HUES48 (cell line): ENCODE results near the gene P3H4.
A peak's percentile ranks its signal among the peaks of the same experiment; 100 is the strongest.
"Not testable (repeated sequence)": the region's sequence is repeated elsewhere in the genome, so short reads cannot be mapped to it uniquely, and the experiment has no call there.

Experiments
- H3K27ac ChIP-seq: one replicate; pipeline ENCODE4 v1.7.0; 2013; ENCODE audit warnings: low read depth, low read length, inconsistent platforms
- H3K27me3 ChIP-seq: 2 replicates; pipeline ENCODE4 v1.6.1; 2013; ENCODE audit warnings: mild to moderate bottlenecking, low read length; ENCODE audit not compliant: control insufficient read depth, insufficient read depth
- H3K36me3 ChIP-seq: 2 replicates; pipeline ENCODE4 v1.6.1; 2013; ENCODE audit warnings: low read length; ENCODE audit not compliant: control insufficient read depth, insufficient read depth
- H3K4me1 ChIP-seq: 2 replicates; pipeline ENCODE4 v1.6.1; 2013; ENCODE audit warnings: mild to moderate bottlenecking, low read length; ENCODE audit not compliant: control insufficient read depth, insufficient read depth
- H3K4me3 ChIP-seq: 2 replicates; pipeline ENCODE4 v1.5.1; 2013; ENCODE audit warnings: mild to moderate bottlenecking, low read depth, low read length
- H3K9ac ChIP-seq: 2 replicates; pipeline ENCODE4 v1.6.1; 2013; ENCODE audit warnings: mild to moderate bottlenecking, low read depth, low read length, moderate library complexity
- H3K9me3 ChIP-seq: 2 replicates; pipeline ENCODE4 v1.6.1; 2013; ENCODE audit warnings: low read length; ENCODE audit not compliant: control insufficient read depth, insufficient read depth

The P3H4 gene

DNA sequence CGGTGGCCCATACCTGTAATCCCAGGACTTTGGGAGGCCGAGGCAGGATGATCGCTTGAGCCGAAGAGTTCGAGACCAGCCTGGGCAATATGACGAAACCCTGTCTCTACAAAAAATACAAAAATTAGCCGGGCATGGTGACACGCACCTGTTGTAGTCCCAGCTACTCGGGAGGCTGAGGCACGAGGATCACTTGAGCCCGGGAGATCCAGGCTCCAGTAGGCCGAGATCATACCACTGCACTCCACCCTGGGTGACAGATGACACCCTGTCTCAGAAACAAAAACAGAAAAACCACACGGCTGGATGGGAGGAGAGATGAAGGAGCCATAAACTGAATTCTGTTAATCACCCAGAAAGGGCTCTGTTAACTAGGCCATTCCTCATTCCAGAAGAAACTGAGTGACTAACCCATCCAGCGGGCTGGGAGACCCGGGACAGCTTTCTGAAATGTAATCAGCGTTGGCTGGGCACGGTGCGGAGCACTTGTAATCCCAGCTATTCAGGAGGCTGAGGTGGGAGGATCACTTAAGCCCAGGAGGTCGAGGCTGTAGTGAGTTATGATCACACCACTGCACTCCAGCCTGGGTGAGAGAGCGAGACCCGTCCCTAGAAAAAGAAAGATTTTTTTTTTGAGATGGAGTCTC, 24.9 kb upstream of the P3H4 start:
- Histone ChIP-seq H3K27ac (no peak overlapping the region), H3K27me3 (peaks cover 7% of the 10 kb centered on the region), H3K4me1 (peaks cover 6% of the 10 kb centered on the region; the same call in 1 of the 2 replicates), H3K9me3 (no peaks in the 10 kb centered on the region), H3K36me3 (peaks cover 19% of the 10 kb centered on the region), H3K9ac (no peak overlapping the region), H3K4me3 (peak overlapping the region; percentile 83)

DNA sequence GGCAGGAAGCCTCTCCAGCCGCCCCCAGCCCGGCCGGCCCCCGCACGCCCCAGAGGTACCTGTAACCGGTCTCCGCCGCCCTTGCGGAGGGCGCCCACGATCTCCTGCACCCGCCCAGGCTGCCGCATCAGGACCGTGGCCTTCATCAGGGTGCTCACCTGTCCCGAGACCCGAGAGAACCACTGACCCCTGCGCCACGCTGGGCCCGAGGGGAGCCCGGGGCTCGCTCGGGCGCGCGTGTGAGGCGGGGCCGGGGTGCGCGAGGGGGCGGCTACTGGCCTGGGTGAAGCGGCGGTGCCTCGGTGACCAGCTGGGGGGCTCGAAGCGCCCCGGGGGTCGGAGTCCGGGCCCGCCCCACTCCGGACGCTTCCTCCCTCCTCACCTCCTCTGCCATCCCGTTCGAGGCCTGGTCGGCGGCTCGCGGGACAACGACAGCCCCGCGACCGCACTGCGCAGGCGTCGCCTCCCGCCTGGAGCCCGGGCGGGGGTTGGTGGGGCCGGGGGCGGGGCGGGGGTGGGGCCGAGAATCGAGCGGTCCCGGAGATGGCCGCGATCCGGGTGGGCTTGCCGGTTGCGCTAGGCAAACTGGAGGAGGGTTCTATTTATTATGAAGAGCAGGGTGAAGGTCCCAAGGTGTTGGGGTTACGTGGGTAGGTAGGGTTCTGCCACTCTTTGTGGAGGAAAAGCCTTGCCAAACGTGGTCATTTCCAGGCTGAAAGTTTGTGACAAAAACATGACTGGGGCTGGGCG, 24.2 kb upstream of the P3H4 start, which contains the start of gene NT5C3B:
Gene NT5C3B, minus strand, starts transcription at position 433 of the 750 bp plus-strand sequence. Its CDS starts 39 bp downstream, at position 394.
- Histone ChIP-seq H3K27ac (no peak within 1 kb of the TSS), H3K4me1 (peaks cover 6% of the 10 kb centered on the region; the same call in 1 of the 2 replicates)

DNA sequence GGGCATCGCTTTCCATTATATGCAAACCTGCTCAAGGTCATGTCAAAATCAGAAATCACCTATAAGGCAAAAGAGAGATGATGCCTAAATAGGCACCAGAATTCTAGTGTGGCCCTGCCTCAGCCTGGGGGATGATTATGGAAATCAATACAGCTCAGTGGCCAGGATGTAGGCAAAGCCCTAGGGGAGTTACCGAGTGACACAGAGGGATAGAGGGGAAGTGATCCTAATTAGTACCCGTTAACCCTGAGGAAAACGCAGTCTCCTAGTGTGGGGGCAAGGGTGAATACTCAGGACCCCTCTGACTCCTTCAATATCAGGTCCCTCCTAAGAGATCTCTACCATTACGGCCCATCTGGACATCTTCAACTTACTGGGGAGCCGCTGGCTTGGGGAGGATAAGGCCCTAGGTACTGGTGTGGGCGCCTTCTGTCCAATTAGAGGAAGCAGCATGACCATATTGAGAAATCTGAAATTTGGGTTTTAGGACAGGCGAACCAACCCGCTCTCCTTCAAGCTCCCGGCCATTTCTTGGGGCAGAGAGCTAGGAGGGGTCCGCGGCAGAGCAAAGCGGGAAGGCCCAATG, 23.6 kb upstream of the P3H4 start:
- Histone ChIP-seq H3K27ac (no peak overlapping the region), H3K4me3 (peak overlapping the region; percentile 83)

More for the DNA sequence above, 24.2 kb upstream of the P3H4 start, which contains the start of gene NT5C3B:
- Histone ChIP-seq H3K9me3 (no peaks in the 10 kb centered on the region), H3K27me3 (peaks cover 7% of the 10 kb centered on the region), H3K4me3 (peak within 1 kb of the TSS; percentile 83), H3K36me3 (peaks cover 24% of the 10 kb centered on the region), H3K9ac (peak within 1 kb of the TSS; percentile 61; the same call in 1 of the 2 replicates)

GRCh38 chr17:41829961-41830360, 18.2 kb upstream of the P3H4 start:
- H3K4me1 ChIP-seq, H3K27me3 ChIP-seq, H3K4me3 ChIP-seq, H3K9me3 ChIP-seq, H3K9ac ChIP-seq, H3K27ac ChIP-seq: not testable (repeated sequence)
- peaks cover 75% of the 10 kb centered on the region for H3K36me3 ChIP-seq

More for the DNA sequence above, 23.6 kb upstream of the P3H4 start:
- Histone ChIP-seq H3K9me3 (no peaks in the 10 kb centered on the region), H3K9ac (peak overlapping the region; percentile 61; the same call in 1 of the 2 replicates), H3K4me1 (peaks cover 6% of the 10 kb centered on the region; the same call in 1 of the 2 replicates), H3K27me3 (peaks cover 7% of the 10 kb centered on the region), H3K36me3 (peaks cover 31% of the 10 kb centered on the region)

DNA sequence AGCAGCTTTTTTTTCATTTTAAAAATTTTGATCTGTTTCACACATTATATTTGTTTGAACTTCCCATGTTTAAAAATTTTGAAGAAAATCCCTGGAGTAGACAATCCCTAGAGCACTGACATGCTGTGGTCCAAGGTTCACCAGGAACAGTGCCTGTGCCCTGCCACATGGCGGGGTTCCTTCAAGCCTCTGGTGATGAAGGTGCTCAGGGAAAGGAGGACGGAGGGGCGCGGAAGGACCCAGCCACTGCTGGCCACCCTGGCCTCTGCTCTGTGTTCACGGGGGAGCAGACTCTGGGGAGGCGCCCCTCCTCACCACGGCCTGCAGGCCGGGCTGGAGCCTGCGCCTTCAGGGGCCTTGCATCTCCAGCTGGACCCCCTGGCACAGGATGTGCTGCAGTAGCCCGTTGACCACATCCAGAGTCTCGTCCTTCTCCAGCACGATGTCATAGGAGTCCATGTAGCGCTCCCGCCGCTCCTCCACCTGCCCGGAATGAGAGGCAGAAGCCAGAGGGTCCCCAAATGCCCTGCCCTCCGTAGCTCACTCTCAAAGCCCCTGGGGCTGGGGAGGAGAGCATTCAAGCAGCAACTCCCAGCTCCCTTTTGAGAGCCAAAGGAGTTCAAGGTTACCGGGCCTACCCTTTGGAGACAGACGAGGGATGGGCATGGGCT, 13.6 kb upstream of the P3H4 start:
- no peak overlapping the region for H3K9ac ChIP-seq
- H3K27ac ChIP-seq: no peak overlapping the region
- no peaks in the 10 kb centered on the region for H3K4me1 ChIP-seq
- no peak overlapping the region for H3K4me3 ChIP-seq
- peaks cover 72% of the 10 kb centered on the region for H3K36me3 ChIP-seq
- no peaks in the 10 kb centered on the region for H3K27me3 ChIP-seq
- no peaks in the 10 kb centered on the region for H3K9me3 ChIP-seq

DNA sequence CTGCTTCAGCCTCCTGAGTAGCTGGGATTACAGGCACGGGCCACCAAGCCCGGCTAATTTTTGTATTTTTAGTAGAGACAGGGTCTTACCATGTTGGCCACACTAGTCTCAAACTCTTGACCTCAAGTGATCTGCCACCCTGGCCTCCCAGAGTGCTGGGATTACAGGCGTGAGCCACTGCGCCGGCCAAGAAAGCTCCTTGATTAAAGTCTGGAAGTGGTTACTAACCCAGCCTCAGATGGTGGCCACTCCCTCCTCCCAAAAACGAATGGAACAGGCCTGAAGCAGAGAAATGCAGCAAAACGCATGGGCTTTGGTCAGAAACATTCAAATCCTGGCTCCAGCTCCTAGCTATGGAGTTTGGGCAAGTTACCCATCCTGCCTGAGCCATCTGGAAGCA, 12.3 kb upstream of the P3H4 start:
- Histone ChIP-seq H3K27ac (no peak overlapping the region), H3K9me3 (no peaks in the 10 kb centered on the region), H3K9ac (no peak overlapping the region), H3K4me3 (no peak overlapping the region), H3K4me1 (peaks cover 9% of the 10 kb centered on the region), H3K36me3 (peaks cover 73% of the 10 kb centered on the region), H3K27me3 (no peaks in the 10 kb centered on the region)

DNA sequence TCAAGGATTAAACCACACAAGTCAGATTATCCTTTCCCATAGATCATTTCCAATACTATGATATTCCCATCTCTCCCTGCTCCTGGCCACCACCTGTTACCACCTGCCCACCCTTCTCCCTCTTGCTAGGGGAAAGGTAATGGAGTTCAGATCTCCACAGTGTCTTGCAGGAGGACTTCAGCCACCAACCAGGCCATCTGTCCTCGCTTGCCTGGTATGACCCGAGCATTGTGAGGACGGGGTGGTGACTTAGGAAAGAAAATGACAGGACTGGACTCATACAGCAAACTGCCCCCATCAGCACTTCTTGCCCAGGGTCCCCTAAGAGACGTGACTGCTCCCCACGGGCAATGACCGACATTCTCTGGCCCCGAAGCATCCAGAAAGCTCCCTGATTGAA, 11.8 kb upstream of the P3H4 start:
- Histone ChIP-seq H3K4me3 (no peak overlapping the region), H3K36me3 (peaks cover 70% of the 10 kb centered on the region), H3K27ac (no peak overlapping the region), H3K4me1 (peaks cover 11% of the 10 kb centered on the region), H3K9me3 (no peaks in the 10 kb centered on the region), H3K9ac (no peak overlapping the region), H3K27me3 (no peaks in the 10 kb centered on the region)

DNA sequence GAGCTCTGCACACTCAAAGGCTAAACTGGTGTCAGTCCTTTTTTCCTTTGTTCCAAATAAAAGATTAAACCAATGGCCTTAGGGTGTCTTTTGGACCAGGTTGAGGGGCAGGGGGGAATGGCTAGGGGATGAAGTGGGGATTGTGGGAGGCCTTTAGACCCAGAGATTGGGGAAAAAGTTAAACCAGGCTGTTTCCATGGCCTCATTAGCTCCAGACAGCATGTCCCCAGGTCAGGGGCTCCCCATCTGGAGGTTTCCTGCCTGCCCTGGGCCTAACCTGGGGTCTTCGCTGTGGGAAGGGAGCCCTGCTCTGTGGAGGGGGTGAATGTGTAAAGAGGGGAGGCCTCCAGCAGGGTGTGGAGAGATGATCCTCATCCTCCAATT, 11.4 kb upstream of the P3H4 start:
- H3K36me3 ChIP-seq: peaks cover 70% of the 10 kb centered on the region
- H3K4me1 ChIP-seq: peaks cover 11% of the 10 kb centered on the region
- H3K9ac ChIP-seq: no peak overlapping the region
- no peak overlapping the region for H3K27ac ChIP-seq
- H3K9me3 ChIP-seq: no peaks in the 10 kb centered on the region
- no peaks in the 10 kb centered on the region for H3K27me3 ChIP-seq
- no peak overlapping the region for H3K4me3 ChIP-seq

DNA sequence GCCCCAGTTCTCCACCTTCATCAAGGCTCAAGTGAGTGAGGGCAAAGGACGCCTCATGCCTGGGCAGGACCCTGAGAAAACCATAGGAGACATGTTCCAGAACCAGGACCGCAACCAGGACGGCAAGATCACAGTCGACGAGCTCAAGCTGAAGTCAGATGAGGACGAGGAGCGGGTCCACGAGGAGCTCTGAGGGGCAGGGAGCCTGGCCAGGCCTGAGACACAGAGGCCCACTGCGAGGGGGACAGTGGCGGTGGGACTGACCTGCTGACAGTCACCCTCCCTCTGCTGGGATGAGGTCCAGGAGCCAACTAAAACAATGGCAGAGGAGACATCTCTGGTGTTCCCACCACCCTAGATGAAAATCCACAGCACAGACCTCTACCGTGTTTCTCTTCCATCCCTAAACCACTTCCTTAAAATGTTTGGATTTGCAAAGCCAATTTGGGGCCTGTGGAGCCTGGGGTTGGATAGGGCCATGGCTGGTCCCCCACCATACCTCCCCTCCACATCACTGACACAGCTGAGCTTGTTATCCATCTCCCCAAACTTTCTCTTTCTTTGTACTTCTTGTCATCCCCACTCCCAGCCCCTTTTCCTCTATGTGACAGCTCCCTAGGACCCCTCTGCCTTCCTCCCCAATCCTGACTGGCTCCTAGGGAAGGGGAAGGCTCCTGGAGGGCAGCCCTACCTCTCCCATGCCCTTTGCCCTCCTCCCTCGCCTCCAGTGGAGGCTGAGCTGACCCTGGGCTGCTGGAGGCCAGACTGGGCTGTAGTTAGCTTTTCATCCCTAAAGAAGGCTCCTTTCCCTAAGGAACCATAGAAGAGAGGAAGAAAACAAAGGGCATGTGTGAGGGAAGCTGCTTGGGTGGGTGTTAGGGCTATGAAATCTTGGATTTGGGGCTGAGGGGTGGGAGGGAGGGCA, 10.7 kb upstream of the P3H4 start:
- H3K27ac ChIP-seq: no peak overlapping the region
- peaks cover 11% of the 10 kb centered on the region for H3K4me1 ChIP-seq
- H3K36me3 ChIP-seq: peaks cover 66% of the 10 kb centered on the region
- H3K27me3 ChIP-seq: no peaks in the 10 kb centered on the region
- no peak overlapping the region for H3K9ac ChIP-seq
- no peaks in the 10 kb centered on the region for H3K9me3 ChIP-seq
- H3K4me3 ChIP-seq: no peak overlapping the region

DNA sequence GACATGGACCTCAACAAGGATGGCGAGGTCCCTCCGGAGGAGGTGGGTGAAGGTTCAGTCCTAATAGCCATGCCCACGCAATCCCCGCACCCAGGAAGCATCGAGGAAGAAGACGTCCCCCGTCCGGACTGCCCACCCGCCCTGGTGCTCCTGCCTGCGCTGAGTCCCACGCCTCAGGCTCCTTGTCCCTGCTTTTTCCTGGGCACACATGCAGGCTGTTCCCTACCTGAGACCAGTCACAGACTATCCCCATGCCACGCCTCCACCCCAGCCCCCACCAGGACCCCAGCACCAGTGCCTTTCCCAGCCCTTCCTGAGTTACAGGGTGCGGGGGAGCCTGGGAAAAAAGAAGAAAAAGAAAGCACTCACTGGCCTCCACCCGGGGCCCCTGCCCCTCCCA, 10.0 kb upstream of the P3H4 start:
- no peaks in the 10 kb centered on the region for H3K9me3 ChIP-seq
- no peak overlapping the region for H3K4me3 ChIP-seq
- H3K27ac ChIP-seq: no peak overlapping the region
- no peaks in the 10 kb centered on the region for H3K27me3 ChIP-seq
- H3K36me3 ChIP-seq: peaks cover 62% of the 10 kb centered on the region
- no peak overlapping the region for H3K9ac ChIP-seq
- peaks cover 11% of the 10 kb centered on the region for H3K4me1 ChIP-seq
